ENCODE data around the gene ARGLU1.

- TF ChIP-seq, protein P1, sequence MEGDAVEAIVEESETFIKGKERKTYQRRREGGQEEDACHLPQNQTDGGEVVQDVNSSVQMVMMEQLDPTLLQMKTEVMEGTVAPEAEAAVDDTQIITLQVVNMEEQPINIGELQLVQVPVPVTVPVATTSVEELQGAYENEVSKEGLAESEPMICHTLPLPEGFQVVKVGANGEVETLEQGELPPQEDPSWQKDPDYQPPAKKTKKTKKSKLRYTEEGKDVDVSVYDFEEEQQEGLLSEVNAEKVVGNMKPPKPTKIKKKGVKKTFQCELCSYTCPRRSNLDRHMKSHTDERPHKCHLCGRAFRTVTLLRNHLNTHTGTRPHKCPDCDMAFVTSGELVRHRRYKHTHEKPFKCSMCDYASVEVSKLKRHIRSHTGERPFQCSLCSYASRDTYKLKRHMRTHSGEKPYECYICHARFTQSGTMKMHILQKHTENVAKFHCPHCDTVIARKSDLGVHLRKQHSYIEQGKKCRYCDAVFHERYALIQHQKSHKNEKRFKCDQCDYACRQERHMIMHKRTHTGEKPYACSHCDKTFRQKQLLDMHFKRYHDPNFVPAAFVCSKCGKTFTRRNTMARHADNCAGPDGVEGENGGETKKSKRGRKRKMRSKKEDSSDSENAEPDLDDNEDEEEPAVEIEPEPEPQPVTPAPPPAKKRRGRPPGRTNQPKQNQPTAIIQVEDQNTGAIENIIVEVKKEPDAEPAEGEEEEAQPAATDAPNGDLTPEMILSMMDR (IDR thresholded peaks at IDR 0.05), result no peak
- TF ChIP-seq EZH2 (IDR thresholded peaks at IDR 0.05) (no peak), EZH2phosphoT487 (IDR thresholded peaks at IDR 0.05) (no peak)
These were observed 61.7 kb downstream of the ARGLU1 start for GRCh38 chr13:106506286-106506685.

All from neural progenitor cell (in vitro differentiated cells).